A549 (cell line): ENCODE measurements around the gene COL5A1. TPM values are rescaled to one million over a fixed set of nuclear protein-coding genes. Genes with fewer than 3 reads are reported as not detected.

Experiments
- ATAC-seq, 2 experiments: fragments of 200-7000 bp in 1 of 2; fragments of >200 bp in 1 of 2; cut with Nextera tagmentation in 1 of 2; cut with Tn5 transposase in 1 of 2; 3 replicates each; pipeline versions ENCODE4 v1.8.0 to v1.9.1; 2018 to 2020; ENCODE audit warnings: mild to moderate bottlenecking in 1 of 2, moderate library complexity in 1 of 2
- CTCF ChIA-PET: fragments of 300-600 bp; sonication (Branson Sonifier 250); formaldehyde crosslinking; extraction: SDS; loops from one replicate; lab custom pipeline; 2021; ENCODE audit warnings: antibody characterized with exemption, inconsistent platforms; lab: Yijun Ruan, JAX
- POLR2A ChIA-PET: fragments of 350-600 bp; formaldehyde crosslinking; extraction: SDS; loops from one replicate; lab custom pipeline; 2021; ENCODE audit warnings: antibody characterized with exemption, inconsistent platforms; lab: Yijun Ruan, JAX
- DNase-seq, 2 experiments: peaks; one replicate each; pipeline versions ENCODE4 v3.0.0 to v3.0.0-alpha.2; 2011 to 2016; ENCODE audit warnings: low read depth in 1 of 2, low spot score in 1 of 2
- FAIRE-seq: peaks from 2 replicates; lab custom pipeline; 2011; peaks lifted over from hg19 to GRCh38; lab: Jason Lieb, UNC
- H3K27ac ChIP-seq, 2 experiments: fragments of >200 bp; sonication (Bioruptor Twin); formaldehyde crosslinking; 3 replicates each; pipeline ENCODE4 v1.5.1; 2016 to 2017
- H3K4me1 ChIP-seq: fragments of >200 bp; sonication (Bioruptor Twin); formaldehyde crosslinking; 3 replicates; pipeline ENCODE4 v1.6.1; 2016
- H3K4me2 ChIP-seq: fragments of >200 bp; sonication (Bioruptor Twin); formaldehyde crosslinking; 3 replicates; pipeline ENCODE4 v1.6.1; 2016
- H3K4me3 ChIP-seq: fragments of >200 bp; sonication (Bioruptor Twin); formaldehyde crosslinking; 3 replicates; pipeline ENCODE4 v1.5.1; 2016
- H3K9me3 ChIP-seq: fragments of >200 bp; sonication (Bioruptor Twin); formaldehyde crosslinking; 3 replicates; pipeline ENCODE4 v1.6.1; 2016
- BCL3 ChIP-seq: fragments of >200 bp; sonication (Bioruptor Twin); formaldehyde crosslinking; IDR thresholded peaks from 3 replicates; pipeline ENCODE4 v1.6.1; 2016
- CBX2 ChIP-seq: fragments of 200-600 bp; sonication (generic); IDR thresholded peaks from 2 replicates; pipeline ENCODE4 v1.6.1; 2016; ENCODE audit warnings: low read depth, mild to moderate bottlenecking, borderline replicate concordance
- CEBPB ChIP-seq, 2 experiments: fragments of >200 bp in 1 of 2; sonication (Bioruptor Twin) in 1 of 2; formaldehyde crosslinking in 1 of 2; IDR thresholded peaks; 2 replicates each; pipeline ENCODE4 v1.6.1; 2012 to 2016
- CHD2 ChIP-seq: fragments of 150-350 bp; IDR thresholded peaks from 2 replicates; pipeline ENCODE4 v1.6.1; 2014; ENCODE audit warnings: low read length; ENCODE audit not compliant: partially characterized antibody
- CHD4 ChIP-seq: fragments of 200-600 bp; sonication (generic); IDR thresholded peaks from 2 replicates; pipeline ENCODE4 v1.6.1; 2016; ENCODE audit warnings: antibody characterized with exemption, mild to moderate bottlenecking, borderline replicate concordance
- CTCF ChIP-seq: fragments of >200 bp; sonication (Bioruptor Twin); formaldehyde crosslinking; IDR thresholded peaks from 3 replicates; pipeline ENCODE4 v1.5.1; 2016
- E2F6 ChIP-seq: IDR thresholded peaks from 2 replicates; pipeline ENCODE4 v1.6.1; 2012; ENCODE audit warnings: low read depth, borderline replicate concordance
- ELK1 ChIP-seq: fragments of 150-350 bp; IDR thresholded peaks from 2 replicates; pipeline ENCODE4 v1.6.1; 2014; ENCODE audit warnings: low read depth, mild to moderate bottlenecking, low read length
- EP300 ChIP-seq, 2 experiments: fragments of >200 bp; sonication (Bioruptor Twin); formaldehyde crosslinking; IDR thresholded peaks; 2 replicates in 1 of 2; 3 replicates in 1 of 2; pipeline ENCODE4 v1.6.1; 2016 to 2017
- ESRRA ChIP-seq: fragments of 150-350 bp; IDR thresholded peaks from 2 replicates; pipeline ENCODE4 v1.6.1; 2014; ENCODE audit warnings: mild to moderate bottlenecking, low read length, borderline replicate concordance
- FOSB ChIP-seq: fragments of 250-450 bp; sonication (Bioruptor Pico); IDR thresholded peaks from 2 replicates; pipeline ENCODE4 v1.5.0; 2020; ENCODE audit warnings: mild to moderate bottlenecking, moderate library complexity
- FOXS1 ChIP-seq: fragments of 250-450 bp; sonication (Bioruptor Pico); IDR thresholded peaks from 2 replicates; pipeline ENCODE4 v1.5.0; 2020; ENCODE audit warnings: mild to moderate bottlenecking, moderate library complexity
- GATA3 ChIP-seq: IDR thresholded peaks from 2 replicates; pipeline ENCODE4 v1.6.1; 2012; ENCODE audit warnings: borderline replicate concordance
- HDAC2 ChIP-seq: fragments of 200-600 bp; sonication (generic); IDR thresholded peaks from 2 replicates; pipeline ENCODE4 v1.6.1; 2016
- HOXA7 ChIP-seq: fragments of 250-450 bp; sonication (Bioruptor Pico); IDR thresholded peaks from 2 replicates; pipeline ENCODE4 v1.5.0; 2020; ENCODE audit warnings: mild to moderate bottlenecking, moderate library complexity
- JUN ChIP-seq, 2 experiments: fragments of >200 bp; sonication (Bioruptor Twin); formaldehyde crosslinking; IDR thresholded peaks; 2 replicates in 1 of 2; 3 replicates in 1 of 2; pipeline ENCODE4 v1.6.1; 2016 to 2017
- JUNB ChIP-seq: fragments of >200 bp; sonication (Bioruptor Twin); formaldehyde crosslinking; IDR thresholded peaks from 2 replicates; pipeline ENCODE4 v1.6.1; 2016
- MAX ChIP-seq: IDR thresholded peaks from 2 replicates; pipeline ENCODE4 v1.6.1; 2012
- MAZ ChIP-seq: fragments of 150-350 bp; IDR thresholded peaks from 2 replicates; pipeline ENCODE4 v1.6.1; 2014; ENCODE audit warnings: antibody characterized with exemption, low read depth, low read length, borderline replicate concordance
- NFE2L2 ChIP-seq: fragments of 150-350 bp; conservative IDR thresholded peaks from 2 replicates; pipeline ENCODE4 v1.6.1; 2014; ENCODE audit warnings: low read length
- POLR2A ChIP-seq: IDR thresholded peaks from 2 replicates; pipeline ENCODE4 v1.6.1; 2012; ENCODE audit warnings: mild to moderate bottlenecking, low read length
- POLR2AphosphoS2 ChIP-seq: conservative IDR thresholded peaks from 2 replicates; pipeline ENCODE4 v1.6.1; 2012; ENCODE audit warnings: low read length, improper control_type of control experiment, inconsistent platforms
- RAD21 ChIP-seq, 2 experiments: fragments of >200 bp in 1 of 2; sonication (Bioruptor Twin) in 1 of 2; formaldehyde crosslinking in 1 of 2; IDR thresholded peaks in 1 of 2; conservative IDR thresholded peaks in 1 of 2; 2 replicates in 1 of 2; 3 replicates in 1 of 2; pipeline ENCODE4 v1.6.1; 2012 to 2018; ENCODE audit warnings: inconsistent platforms in 1 of 2
- RNF2 ChIP-seq: fragments of 200-600 bp; sonication (generic); IDR thresholded peaks from 2 replicates; pipeline ENCODE4 v1.6.1; 2016; ENCODE audit warnings: low read depth, mild to moderate bottlenecking, antibody characterized with exemption, moderate library complexity, borderline replicate concordance
- SMC3 ChIP-seq: fragments of >200 bp; sonication (Bioruptor Twin); formaldehyde crosslinking; IDR thresholded peaks from 3 replicates; pipeline ENCODE4 v1.6.1; 2018; ENCODE audit warnings: inconsistent platforms
- SREBF2 ChIP-seq: fragments of 450-650 bp; IDR thresholded peaks from 2 replicates; pipeline ENCODE4 v1.6.1; 2014; ENCODE audit warnings: mild to moderate bottlenecking, moderate library complexity
- TP53 ChIP-seq: fragments of 250-450 bp; sonication (Bioruptor Pico); IDR thresholded peaks from 2 replicates; pipeline ENCODE4 v1.5.0; 2021; ENCODE audit warnings: mild to moderate bottlenecking, moderate library complexity
- USF2 ChIP-seq: fragments of 450-650 bp; IDR thresholded peaks from 2 replicates; pipeline ENCODE4 v1.6.1; 2014; ENCODE audit warnings: antibody characterized with exemption
- WGBS: methylation state at CpG from one replicate; pipeline ENCODE4 v1.1.6; 2017; ENCODE audit errors: missing lambda C conversion rate; 5-methylcytosine and 5-hydroxymethylcytosine counted together
- polyA plus RNA-seq, 4 experiments: library from polyadenylated mRNA; depleted of rRNA in 3 of 4; stranded (reverse); fragments of >200 nt; fragmentation: RNase III in 1 of 4; extraction: RNeasy Plus Mini Kit Qiagen cat#74134 plus additional on column Dnase treatment in 1 of 4; gene quantifications; 2 replicates in 3 of 4; 3 replicates in 1 of 4; pipeline ENCODE4 v1.2.3, GENCODE V29; 2011 to 2017
- TF ChIP-seq, protein P1 (sequence below): fragments of 250-450 bp; sonication (Bioruptor Pico); IDR thresholded peaks from 2 replicates; pipeline ENCODE4 v1.5.0; 2021; ENCODE audit warnings: mild to moderate bottlenecking, moderate library complexity, borderline replicate concordance
- TF ChIP-seq, protein P2 (sequence below): fragments of 250-450 bp; sonication (Bioruptor Pico); IDR thresholded peaks from 2 replicates; pipeline ENCODE4 v1.5.0; 2020; ENCODE audit warnings: low read depth, mild to moderate bottlenecking, moderate library complexity
- TF ChIP-seq, protein P3 (sequence below): IDR thresholded peaks from 2 replicates; pipeline ENCODE4 v1.6.1; 2012

Gene COL5A1
- polyA plus RNA-seq, 2 of the 4 experiments (the other 2 are of a cell fraction) = 16.1 to 67.5 TPM

GRCh38 chr9:134670042-134670525 lies 28.5 kb downstream of the COL5A1 start:
- ATAC-seq (peak; percentile 76 to 81), DNase-seq (peak; percentile 63 to 79), FAIRE-seq (no peak)
- 9% methylated on average over 6 of the region's 6 CpGs for WGBS
- peaks cover 42% of the 10 kb centered on the region for H3K4me1 ChIP-seq
- POLR2A ChIA-PET = no interaction called here
- peak overlapping the region; percentile 81 to 89 for H3K27ac ChIP-seq
- peaks cover 5% of the 10 kb centered on the region; the same call in 2 of the 3 replicates for H3K9me3 ChIP-seq
- peak overlapping the region; percentile 83 for H3K4me2 ChIP-seq
- CTCF ChIA-PET = interaction anchor here (0.6 to 4.6 kb wide), 12 partner anchors 9 to 225 kb away, joined by 3 to 26 read pairs (median 4); no protein-coding TSS in a partner anchor
- no peak overlapping the region for H3K4me3 ChIP-seq
- TF ChIP-seq BCL3 (no peak), CBX2 (no peak), USF2 (no peak), E2F6 (no peak), CTCF (no peak), POLR2AphosphoS2 (no peak), EP300 (IDR thresholded peaks at IDR 0.05) (peak; percentile 69 to 78; a peak in 4 of 5 replicates), ESRRA (no peak), HDAC2 (no peak), FOXS1 (CRISPR knock-in tag) (no peak), SREBF2 (no peak), MAX (peak; percentile 63), JUN (IDR thresholded peaks at IDR 0.05) (peak; percentile 64 to 68; a peak in 4 of 5 replicates), CEBPB (IDR thresholded peaks at IDR 0.05) (peak in 1 of 2 experiments; percentile 49; a peak in 1 of 4 replicates), NFE2L2 (no peak), HOXA7 (CRISPR knock-in tag) (no peak), TP53 (CRISPR knock-in tag) (no peak), CHD4 (no peak), GATA3 (peak; percentile 79; the same call in 1 of the 2 replicates), RNF2 (no peak), MAZ (no peak), RAD21 (conservative IDR thresholded peaks at IDR 0.05 in 1 of 2, IDR thresholded peaks at IDR 0.05 in 1 of 2) (peak in 1 of 2 experiments; percentile 10; a peak in 1 of 5 replicates), ELK1 (no peak), FOSB (CRISPR knock-in tag) (no peak), SMC3 (0 out of 3 replicates have a peak, but pooled peaks have one; percentile 5), CHD2 (no peak), JUNB (peak; percentile 85), POLR2A (no peak)
- TF ChIP-seq, protein P1, sequence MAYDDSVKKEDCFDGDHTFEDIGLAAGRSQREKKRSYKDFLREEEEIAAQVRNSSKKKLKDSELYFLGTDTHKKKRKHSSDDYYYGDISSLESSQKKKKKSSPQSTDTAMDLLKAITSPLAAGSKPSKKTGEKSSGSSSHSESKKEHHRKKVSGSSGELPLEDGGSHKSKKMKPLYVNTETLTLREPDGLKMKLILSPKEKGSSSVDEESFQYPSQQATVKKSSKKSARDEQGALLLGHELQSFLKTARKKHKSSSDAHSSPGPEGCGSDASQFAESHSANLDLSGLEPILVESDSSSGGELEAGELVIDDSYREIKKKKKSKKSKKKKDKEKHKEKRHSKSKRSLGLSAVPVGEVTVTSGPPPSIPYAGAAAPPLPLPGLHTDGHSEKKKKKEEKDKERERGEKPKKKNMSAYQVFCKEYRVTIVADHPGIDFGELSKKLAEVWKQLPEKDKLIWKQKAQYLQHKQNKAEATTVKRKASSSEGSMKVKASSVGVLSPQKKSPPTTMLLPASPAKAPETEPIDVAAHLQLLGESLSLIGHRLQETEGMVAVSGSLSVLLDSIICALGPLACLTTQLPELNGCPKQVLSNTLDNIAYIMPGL (CRISPR knock-in tag) = no peak
- TF ChIP-seq, protein P2, sequence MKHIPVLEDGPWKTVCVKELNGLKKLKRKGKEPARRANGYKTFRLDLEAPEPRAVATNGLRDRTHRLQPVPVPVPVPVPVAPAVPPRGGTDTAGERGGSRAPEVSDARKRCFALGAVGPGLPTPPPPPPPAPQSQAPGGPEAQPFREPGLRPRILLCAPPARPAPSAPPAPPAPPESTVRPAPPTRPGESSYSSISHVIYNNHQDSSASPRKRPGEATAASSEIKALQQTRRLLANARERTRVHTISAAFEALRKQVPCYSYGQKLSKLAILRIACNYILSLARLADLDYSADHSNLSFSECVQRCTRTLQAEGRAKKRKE (CRISPR knock-in tag) = no peak
- TF ChIP-seq, protein P3, sequence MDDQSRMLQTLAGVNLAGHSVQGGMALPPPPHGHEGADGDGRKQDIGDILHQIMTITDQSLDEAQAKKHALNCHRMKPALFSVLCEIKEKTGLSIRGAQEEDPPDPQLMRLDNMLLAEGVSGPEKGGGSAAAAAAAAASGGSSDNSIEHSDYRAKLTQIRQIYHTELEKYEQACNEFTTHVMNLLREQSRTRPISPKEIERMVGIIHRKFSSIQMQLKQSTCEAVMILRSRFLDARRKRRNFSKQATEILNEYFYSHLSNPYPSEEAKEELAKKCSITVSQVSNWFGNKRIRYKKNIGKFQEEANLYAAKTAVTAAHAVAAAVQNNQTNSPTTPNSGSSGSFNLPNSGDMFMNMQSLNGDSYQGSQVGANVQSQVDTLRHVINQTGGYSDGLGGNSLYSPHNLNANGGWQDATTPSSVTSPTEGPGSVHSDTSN = no peak
